HG03108 (cell line): ENCODE results near the gene STRADB.
"Not testable (repeated sequence)": the region's sequence is repeated elsewhere in the genome, so short reads cannot be mapped to it uniquely, and the experiment has no call there.

Experiments used
- ATAC-seq: cut with Tn5 transposase; IDR thresholded peaks from one replicate; pipeline ENCODE4 v1.9.1; 2021; ENCODE audit warnings: moderate library complexity; ENCODE audit not compliant: unreplicated experiment

Gene STRADB

DNA sequence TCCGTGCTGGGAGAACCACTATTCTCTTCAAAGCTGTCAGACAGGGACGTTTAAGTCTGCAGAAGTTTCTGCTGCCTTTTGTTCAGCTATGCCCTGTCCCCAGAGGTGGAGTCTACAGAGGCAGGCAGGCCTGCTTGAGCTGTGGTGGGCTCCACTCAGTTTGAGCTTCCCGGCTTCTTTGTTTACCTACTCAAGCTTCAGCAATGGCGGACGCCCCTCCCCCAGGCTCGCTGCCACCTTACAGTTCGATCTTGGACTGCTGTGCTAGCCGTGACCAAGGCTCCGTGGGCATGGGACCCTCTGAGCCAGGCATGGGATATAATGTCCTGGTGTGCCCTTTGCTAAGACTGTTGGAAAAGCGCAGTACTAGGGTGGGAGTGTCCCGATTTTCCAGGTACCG lies 21.2 kb upstream of the STRADB start:
- not testable (repeated sequence) for ATAC-seq

DNA sequence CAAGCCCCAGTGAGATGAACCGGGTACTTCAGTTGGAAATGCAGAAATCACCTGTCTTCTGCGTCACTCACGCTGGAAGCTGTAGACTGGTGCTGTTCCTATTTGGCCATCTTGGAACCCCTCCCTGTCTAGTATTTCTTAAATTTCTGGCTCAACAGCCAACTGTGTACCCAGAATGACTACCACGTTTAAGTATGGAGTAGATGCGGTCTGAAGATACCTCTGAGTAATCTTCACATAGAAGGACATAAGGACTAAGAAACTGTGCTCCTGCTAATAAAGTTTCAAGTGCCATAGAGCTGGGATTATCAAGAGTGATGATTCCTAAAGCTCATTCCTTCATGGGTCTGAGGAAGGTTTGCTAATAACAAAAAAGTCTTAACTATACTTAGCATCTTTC lies 20.7 kb upstream of the STRADB start:
- ATAC-seq = no peak

DNA sequence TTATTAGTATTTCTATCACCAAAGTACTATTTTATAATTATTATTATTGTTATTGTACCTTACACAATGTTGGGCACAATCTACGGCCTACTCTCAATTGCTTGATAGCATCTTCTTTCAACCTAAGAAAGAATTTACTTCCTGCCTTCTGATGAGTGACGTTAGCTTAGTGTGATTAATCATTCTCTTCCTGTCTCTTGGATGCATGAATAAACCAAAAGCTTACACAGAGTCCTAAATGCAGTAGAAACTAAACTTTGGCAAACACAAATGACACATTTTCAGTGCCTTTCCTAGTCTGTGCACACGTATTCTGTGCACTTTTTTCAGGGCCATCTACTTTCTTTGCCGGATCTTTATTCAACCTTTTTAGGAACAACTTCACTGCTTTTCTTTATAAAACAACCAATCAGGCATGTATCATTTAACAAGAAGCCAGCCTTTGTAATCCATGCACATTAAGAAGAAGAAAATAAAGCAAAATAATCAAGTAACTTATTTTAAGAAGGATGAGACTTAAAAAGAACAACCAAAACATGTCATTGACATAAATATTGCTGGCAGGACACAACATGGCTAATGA lies 19.4 kb upstream of the STRADB start:
- no peak for ATAC-seq

DNA sequence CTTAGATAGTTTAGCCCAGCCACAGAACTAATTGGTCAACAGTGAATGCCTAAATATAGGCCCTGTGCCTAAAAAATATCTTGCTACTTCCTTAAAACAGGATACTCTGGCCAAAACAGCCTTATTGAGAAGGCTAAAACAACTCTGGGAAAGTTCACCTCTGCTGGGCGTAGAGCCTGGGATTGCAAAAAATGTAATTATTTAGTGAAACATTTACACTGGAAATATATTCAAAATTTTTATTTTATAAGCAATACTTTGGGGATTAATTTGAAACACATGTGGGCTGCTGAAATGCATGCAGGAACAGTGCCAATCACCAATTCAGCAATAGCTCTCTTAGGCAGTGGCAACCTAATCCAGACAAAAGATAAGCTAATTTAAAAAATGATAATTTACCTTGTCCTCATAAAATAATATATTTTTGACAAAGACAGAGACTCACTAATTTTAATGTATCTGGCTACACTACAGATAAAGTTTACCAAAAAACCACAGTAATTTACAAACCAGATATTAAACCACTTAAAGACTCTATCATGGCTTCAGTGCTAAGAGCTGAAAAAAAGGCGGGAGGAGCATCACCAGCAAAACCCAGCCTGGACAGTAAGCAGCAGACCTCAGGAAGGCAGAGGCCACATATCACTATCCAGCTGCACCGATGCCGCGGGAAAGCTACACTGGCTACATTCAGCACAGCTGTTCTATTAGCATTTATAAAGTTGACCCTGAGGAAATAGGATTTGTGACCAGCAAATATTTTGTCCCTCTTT lies 18.7 kb upstream of the STRADB start:
- no peak for ATAC-seq

DNA sequence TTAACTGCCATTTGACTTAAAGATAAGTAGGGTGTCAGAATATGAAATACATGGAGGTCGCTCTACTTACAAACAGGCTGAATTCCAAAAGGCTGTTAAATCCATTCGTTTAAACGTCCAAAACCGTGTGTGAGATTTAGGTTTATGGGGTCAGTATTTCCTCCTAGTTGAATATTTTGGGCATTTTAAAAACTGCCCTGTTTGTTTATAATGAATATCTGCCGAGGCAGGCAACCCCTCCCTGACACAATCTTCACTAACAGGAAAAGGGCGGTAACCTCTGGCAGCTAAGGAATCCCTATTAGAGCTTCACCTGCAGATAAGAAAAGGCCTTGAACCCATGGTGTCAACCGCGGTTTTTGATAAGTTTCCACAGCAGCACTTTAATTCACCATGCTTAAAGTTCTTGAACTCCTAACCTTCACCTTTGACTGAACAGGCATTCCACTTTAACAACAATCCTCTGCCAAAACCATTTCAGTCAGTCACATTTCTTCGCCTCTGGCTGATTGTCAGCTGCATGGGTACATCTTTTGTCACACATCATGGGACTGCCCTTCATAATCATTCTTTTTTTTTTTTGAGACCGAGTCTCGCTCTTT lies 18.0 kb upstream of the STRADB start:
- ATAC-seq = no peak

DNA sequence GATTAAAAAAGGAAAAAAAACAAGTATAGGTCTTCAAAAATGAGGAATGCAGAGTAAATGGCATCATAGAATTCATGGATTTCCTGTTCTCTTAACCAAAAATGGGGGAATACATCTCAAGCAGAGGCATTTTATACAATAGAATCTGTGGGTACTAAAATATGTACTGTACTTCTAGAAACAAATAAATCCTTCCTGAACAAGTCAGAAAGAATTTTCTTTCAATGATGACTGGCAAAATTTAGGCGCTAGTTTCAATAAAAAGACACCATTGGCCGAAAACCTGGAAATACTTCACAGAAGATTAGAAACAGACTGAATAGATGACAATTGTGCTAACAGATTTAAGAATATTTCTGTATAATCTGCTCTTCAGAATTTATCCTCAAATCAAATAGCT lies 15.4 kb upstream of the STRADB start:
- ATAC-seq = no peak

DNA sequence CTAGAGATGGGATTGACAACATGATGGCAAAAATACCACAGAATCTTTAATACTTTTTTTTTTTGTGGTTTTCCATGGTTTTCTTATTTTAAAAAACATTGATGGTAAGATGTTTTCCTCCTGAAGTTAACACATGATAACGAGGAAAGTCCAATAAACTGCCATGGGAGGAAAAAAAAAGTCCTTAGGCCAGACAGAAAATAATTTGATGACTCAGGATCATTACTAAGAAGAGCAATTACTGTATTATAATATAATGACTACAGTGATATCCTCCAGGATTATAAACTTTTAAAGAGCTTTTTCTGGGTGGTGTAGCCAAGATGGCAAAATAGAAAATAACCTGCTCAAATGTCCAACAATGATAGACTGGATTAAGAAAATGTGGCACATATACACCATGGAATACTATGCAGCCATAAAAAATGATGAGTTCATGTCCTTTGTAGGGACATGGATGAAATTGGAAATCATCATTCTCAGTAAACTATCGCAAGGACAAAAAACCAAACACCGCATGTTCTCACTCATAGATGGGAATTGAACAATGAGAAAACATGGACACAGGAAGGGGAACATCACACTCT lies 12.1 kb upstream of the STRADB start:
- not testable (repeated sequence) for ATAC-seq

DNA sequence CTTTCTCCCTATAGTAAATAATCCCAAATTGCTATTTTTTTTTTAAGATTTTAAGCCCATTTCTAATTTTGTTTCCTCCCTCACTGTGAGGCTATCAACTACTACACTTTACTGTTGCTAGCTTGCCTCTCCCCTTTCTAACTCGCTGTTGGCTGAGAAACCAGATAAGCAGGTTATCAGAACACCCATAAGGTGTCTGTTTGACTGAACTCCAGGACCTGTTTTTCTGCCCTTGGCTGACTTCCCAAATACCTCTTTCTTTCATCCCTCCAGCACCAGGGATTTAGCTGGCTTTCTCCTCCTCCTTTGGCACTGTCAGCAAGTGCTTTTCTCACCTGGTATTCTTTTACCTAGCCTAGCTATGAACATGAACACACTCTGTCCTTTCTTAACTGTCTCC lies 11.4 kb upstream of the STRADB start:
- ATAC-seq = no peak

DNA sequence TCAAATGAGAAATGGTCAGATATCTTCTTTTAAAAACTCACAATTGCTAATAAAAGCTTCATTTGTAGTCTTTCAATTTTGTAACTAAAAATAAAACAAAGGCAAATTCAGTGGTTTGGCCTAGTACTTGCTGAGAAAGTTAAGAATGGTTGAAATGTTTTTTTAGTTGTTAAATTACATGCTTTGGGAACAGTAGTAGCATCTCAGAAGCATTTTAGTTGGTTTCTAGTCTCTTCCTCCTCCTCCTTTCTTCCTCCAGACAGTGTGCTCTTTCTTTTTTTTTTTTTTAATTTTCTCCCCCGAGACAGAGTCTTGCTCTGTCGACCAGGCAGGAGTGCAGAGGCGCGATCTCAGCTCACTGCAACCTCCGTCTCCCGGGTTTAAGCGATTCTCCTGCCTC lies 10.1 kb upstream of the STRADB start:
- ATAC-seq = no peak

DNA sequence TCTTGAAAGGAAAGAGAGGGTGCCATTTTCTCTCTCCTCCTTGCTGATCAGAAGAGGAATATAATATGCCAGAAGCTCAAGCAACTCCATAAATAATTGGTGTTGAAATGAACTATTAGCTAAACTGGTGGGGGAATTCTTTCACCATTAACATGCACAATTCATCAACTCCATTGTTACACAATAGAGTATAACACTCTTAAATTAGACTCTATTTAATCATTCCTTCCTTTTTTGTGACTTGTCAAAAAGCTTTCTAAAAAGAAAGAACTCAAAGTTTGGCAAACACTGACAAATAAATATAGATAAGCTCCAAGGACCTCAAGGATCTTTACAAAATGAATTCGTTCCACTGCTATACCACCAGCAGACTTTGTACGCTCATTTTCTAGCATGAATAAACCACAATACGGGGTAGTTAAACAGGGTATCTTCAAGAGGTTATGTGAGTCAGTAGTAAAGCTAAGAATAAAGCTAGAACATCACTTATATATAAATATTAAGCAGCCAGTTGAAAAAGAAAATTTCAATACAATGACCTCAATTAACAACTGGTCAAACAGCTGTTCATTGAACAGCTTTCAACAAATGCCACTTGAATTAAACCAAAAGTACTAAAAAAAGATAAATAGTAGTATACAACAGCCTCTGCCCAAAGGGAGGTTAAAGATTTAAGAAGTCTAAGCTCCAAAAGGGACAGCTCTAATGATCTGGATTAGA lies 6.6 kb upstream of the STRADB start:
- ATAC-seq = no peak

DNA sequence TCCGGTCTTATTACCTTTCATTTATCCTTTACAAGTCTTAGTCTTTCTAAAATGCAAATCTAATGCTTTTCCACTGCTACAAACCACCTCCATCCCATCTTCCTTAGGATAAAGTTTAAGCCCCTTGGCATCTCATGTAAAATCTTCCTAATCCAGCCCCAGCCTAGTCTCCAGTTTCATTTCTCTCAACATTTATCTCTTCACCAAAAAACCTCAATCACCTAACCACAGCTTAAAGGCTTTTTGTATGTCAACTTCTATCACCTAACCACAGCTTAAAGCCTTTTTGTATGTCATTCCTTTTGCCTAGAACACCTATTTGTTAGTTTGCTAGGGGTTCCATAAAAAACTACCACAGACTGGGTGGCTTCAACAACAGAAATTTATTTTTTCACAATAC lies 4.5 kb upstream of the STRADB start:
- no peak for ATAC-seq

DNA sequence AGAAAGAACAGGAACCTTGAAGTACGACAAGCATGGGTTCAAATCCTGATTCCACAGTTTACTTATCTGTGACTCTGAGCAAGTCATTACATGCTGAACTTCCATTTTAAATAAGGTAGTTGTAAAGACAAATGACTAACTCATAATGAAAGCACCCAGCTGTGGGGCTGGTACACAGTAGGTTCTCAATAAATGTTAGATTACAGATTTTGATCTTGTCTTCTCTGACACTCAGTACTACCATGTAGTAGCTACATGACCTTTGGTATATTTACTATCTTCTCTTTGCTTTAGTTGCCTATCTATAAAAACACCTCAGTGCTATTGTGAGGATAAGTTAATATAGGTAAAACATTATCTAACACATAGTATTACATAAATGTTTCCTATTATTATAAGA lies 3.5 kb upstream of the STRADB start:
- no peak for ATAC-seq

DNA sequence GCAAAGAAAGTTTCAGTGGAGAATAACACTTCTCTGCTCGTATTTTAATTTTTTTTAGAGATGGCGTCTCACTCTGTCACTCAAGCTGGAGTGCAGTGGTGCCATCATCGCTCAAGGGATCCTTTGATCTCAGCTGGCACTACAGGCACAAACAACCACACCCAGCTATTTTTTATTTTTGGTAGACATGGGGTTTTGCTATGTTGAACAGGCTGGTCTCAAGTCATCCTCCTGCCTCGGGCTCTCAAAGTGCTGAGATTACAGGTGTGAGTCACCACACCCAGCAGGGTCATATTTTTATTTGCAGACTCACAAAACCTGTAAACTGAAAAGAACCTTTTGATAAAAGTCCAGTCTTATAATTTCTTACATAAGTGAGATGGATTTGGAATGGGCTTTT lies 2.8 kb upstream of the STRADB start:
- ATAC-seq = no peak

DNA sequence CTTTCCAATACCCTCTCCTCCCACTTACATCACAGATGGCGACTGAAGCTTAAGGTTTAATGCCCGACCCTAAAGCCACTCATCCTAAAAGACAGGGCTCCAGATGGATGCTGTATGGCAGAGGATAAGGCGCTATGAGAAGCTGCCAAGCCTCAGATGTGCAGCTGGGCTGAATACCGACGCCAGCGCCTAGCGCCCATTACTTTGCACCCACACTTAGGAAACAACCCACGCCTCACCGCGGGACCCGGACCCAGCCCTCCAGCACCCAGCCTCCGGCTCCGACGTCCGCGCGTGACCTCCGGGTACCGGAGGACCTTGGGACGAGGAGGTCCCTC lies 617 bp upstream of the STRADB start:
- ATAC-seq = peak; percentile 20

DNA sequence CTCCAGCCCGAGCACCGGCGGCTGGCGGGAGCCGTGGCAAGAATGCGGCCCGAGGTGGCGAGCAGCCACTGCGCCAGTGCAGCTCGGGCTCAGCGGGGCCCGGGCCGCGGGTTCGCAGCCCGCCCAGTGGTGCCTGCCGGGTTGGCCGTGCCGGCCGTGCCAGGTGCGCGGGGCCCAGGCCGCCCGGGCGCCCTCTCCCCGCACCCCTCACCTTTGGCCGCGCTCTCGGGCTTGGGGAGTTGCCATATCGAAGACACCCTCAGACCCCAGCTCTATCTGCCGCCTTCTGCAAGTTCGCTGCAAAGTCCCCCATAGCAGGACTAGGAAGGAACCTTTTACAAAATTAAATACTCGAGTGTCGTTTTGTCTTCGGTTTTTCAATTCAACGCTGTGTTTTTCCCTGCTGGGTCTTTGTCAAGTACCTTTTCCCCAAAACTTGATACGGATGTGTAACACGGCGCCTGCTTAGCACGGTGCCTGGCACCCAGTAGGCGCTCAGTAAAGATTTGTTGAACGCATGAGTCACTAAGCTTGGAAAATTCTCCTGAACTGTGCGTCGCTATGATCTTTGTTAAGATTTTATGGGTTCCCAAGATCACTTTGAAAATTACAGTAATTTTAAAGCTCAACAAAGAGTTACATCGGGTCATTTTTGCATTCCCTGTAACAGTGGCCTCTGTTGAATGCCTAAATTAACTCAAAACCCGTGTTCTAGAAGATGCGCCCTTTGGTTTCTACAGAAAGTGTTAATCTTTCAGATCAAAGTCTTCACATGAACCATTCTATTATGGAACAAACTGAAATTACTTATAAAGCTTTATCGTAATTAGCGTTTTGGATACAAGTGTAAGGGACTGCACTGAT lies 750 bp downstream of the STRADB start:
- no peak for ATAC-seq

DNA sequence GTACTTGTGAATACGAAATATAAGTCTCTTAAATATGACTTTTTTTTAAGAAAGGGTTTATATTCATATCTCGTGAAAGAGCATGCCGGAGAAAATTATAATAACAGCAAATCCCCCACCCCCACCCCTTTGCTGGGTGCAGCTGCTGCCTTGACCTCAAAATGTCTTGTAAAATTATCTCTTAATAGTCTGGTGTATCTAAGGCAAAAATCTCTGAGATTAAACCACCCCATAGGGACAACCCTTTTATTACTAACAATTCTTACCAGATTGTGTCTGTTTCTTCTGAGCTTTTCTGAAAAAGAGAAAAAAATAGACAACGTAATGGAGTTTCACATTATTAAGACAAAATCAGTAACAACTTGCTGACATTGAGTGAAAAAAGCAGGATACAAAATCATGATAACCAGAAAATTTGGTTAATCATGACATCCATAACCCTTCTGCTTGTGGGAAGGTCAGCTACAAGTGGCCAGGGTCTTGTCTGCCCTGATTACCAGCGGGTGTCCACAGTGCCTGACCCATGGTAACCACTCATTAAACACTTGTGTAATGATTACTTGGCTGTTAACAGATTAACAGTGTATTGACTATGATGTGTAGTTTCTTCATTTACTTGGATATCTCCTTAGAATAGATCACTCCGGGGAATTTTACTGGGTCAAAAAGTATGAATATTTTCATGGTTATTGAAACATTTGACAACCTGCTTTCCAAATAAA lies 1.5 kb downstream of the STRADB start:
- no peak for ATAC-seq

DNA sequence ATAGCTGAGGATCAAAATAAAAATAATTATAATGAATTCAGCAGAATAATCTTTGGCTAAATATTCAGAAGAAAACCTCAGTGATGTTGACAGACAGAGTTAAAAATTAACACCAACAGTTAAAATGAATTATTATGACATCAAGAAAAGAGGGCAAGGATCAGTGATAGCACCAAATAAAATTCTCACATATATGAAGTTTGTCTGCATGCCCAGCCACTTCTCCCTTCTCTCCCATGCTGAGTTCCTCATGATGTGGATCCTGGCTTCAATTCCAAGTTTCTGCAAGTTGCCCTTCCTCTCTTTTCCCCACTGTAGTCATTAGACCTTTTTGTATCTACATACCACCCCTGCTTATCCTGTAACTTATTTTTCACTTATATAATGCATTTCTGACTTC lies 6.8 kb downstream of the STRADB start:
- ATAC-seq = no peak

DNA sequence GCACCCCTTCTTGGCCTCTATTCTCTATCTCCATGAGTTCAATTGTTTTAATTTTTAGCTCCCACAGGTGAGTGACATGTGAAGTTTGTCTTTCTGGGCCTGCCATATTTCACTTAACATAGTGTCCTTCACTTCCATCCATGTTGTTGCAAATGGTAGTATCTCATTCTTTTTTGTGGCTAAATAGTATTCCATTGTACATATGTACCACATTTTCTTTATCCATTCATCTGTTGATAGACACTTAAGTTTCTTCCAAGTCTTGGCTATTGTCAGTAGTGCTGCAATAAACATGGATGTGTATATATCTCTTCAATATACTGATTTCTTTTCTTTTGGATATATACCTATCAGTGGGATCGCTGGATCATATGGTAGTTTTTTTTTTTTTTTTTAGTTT lies 9.0 kb downstream of the STRADB start:
- no peak for ATAC-seq

DNA sequence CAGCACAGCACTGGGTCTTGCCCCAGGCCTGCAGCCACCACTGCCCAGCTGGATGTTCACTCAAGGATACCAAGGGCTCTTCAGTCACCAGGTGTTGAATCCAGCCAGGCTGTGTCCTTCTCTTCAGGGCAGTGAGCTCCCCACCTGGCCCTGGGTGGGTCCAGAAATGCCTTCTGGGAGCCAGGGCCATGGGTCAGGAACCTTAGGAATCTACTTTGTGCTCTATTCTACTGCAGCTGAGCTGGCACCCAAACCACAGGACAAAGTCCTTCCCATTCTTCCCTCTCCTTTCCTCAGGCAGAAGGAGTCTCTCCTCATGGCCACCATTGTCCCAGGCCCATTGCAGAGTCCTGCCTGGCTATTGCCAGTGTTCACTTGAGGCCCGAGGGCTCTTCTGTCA lies 13.0 kb downstream of the STRADB start:
- no peak for ATAC-seq

DNA sequence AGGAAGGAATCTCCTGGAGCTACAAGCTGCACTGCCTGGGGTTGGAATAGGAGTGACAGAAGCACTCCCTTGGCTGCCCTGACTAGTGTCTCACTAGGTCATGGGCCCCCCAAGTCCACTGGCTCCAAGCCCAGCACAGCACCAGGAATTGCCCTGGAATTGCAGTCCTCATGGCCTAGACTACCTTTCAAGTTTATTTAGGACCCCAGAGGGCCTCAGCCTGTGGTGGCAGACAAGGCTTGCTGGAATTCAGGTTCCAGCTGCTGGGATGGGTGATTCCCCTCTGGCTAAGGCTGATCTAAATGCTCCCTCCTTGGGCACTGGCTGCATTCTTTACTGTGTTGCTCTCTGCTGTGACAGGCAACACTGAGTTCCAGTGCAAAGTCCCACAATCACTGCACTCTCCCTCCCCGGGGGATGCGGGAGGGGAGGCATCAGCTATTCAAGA lies 14.0 kb downstream of the STRADB start:
- no peak for ATAC-seq
